GM18873 (cell line): ENCODE measurements around the gene SEC63.

Experiments used
- ATAC-seq: cut with Tn5 transposase; IDR thresholded peaks from one replicate; pipeline ENCODE4 v1.9.1; 2021; ENCODE audit warnings: mild to moderate bottlenecking, moderate library complexity, moderate number of reproducible peaks; ENCODE audit not compliant: unreplicated experiment, low FRiP score

SEC63 gene

GRCh38 chr6:107822176-107823046, 135.6 kb downstream of the SEC63 start:
- ATAC-seq: no peak

- ATAC-seq: no peak
Observed at GRCh38 chr6:107821591-107821990, 136.4 kb downstream of the SEC63 start.

- no peak for ATAC-seq
Observed at GRCh38 chr6:107820338-107821261, 137.4 kb downstream of the SEC63 start.

GRCh38 chr6:107819964-107820337, 138.1 kb downstream of the SEC63 start:
- ATAC-seq: no peak

GRCh38 chr6:107819217-107819616, 138.8 kb downstream of the SEC63 start:
- no peak for ATAC-seq

- no peak for ATAC-seq
Observed at GRCh38 chr6:107818272-107818671, 139.7 kb downstream of the SEC63 start.

- ATAC-seq: no peak
Observed at GRCh38 chr6:107817784-107818183, 140.2 kb downstream of the SEC63 start.
